Loucy (cell line): Measurements from ENCODE around the gene GRIN3B.

Experiments used
- H2AFZ ChIP-seq: fragments of 200-600 bp; sonication (generic); 2 replicates; pipeline ENCODE4 v1.6.0; 2016; ENCODE audit warnings: antibody characterized with exemption, mild to moderate bottlenecking, low read length, moderate library complexity
- H3F3A ChIP-seq: fragments of 200-600 bp; 2 replicates; pipeline ENCODE4 v1.6.0; 2016; ENCODE audit warnings: antibody characterized with exemption, low read depth, mild to moderate bottlenecking
- H3K27me3 ChIP-seq: fragments of 200-600 bp; sonication (generic); 2 replicates; pipeline ENCODE4 v1.6.1; 2014; ENCODE audit warnings: low read length, mild to moderate bottlenecking; ENCODE audit not compliant: insufficient read depth, poor library complexity, severe bottlenecking
- H3K36me3 ChIP-seq: fragments of 200-600 bp; sonication (generic); 2 replicates; pipeline ENCODE4 v1.6.1; 2016; ENCODE audit warnings: low read length; ENCODE audit not compliant: insufficient read depth
- H3K4me1 ChIP-seq: fragments of 200-600 bp; sonication (generic); 2 replicates; pipeline ENCODE4 v1.5.1; 2014; ENCODE audit warnings: low read length, mild to moderate bottlenecking; ENCODE audit not compliant: insufficient read depth, poor library complexity, severe bottlenecking
- H3K4me2 ChIP-seq: fragments of 200-600 bp; sonication (generic); 2 replicates; pipeline ENCODE4 v1.6.0; 2014; ENCODE audit warnings: antibody characterized with exemption, low read length, low read depth, mild to moderate bottlenecking; ENCODE audit not compliant: poor library complexity, severe bottlenecking
- H3K4me3 ChIP-seq: fragments of 200-600 bp; sonication (generic); 2 replicates; pipeline ENCODE4 v1.5.1; 2014; ENCODE audit warnings: low read length, mild to moderate bottlenecking, mixed read lengths; ENCODE audit not compliant: poor library complexity, severe bottlenecking
- H3K79me2 ChIP-seq: fragments of 200-600 bp; sonication (generic); 2 replicates; pipeline ENCODE4 v1.6.1; 2014; ENCODE audit warnings: low read length; ENCODE audit not compliant: insufficient read depth
- H3K9ac ChIP-seq: fragments of 200-600 bp; sonication (generic); 2 replicates; pipeline ENCODE4 v1.6.0; 2014; ENCODE audit warnings: mild to moderate bottlenecking, low read depth, low read length, moderate library complexity; ENCODE audit not compliant: poor library complexity, severe bottlenecking
- H3K9me2 ChIP-seq: fragments of 200-600 bp; sonication (generic); replicated peaks from 2 replicates; pipeline ENCODE4 v1.6.1; 2016; ENCODE audit warnings: low read depth, low read length, mixed read lengths
- H3K9me3 ChIP-seq: fragments of 200-600 bp; sonication (generic); 2 replicates; pipeline ENCODE4 v1.6.1; 2014; ENCODE audit warnings: mild to moderate bottlenecking, antibody characterized with exemption, low read length, low read depth; ENCODE audit not compliant: insufficient read depth
- H4K20me1 ChIP-seq: fragments of 200-600 bp; sonication (generic); 2 replicates; pipeline ENCODE4 v1.6.0; 2014; ENCODE audit warnings: antibody characterized with exemption, low read length, mild to moderate bottlenecking; ENCODE audit not compliant: insufficient read depth, poor library complexity, severe bottlenecking
- CTCF ChIP-seq: fragments of 200-600 bp; sonication (generic); conservative IDR thresholded peaks from 2 replicates; pipeline ENCODE4 v1.5.1; 2014; ENCODE audit warnings: mild to moderate bottlenecking, antibody characterized with exemption, low read length
- EZH2phosphoT487 ChIP-seq: fragments of 200-600 bp; IDR thresholded peaks from 2 replicates; pipeline ENCODE4 v1.6.1; 2018; ENCODE audit warnings: antibody characterized with exemption, mild to moderate bottlenecking, moderate library complexity, borderline replicate concordance

The GRIN3B gene

DNA sequence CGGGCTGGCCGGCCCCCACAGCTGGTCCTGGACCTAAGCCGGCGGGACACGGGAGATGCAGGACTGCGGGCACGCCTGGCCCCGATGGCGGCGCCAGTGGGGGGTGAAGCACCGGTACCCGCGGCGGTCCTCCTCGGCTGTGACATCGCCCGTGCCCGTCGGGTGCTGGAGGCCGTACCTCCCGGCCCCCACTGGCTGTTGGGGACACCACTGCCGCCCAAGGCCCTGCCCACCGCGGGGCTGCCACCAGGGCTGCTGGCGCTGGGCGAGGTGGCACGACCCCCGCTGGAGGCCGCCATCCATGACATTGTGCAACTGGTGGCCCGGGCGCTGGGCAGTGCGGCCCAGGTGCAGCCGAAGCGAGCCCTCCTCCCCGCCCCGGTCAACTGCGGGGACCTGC, 3.1 kb downstream of the GRIN3B start:
- no peaks in the 10 kb centered on the region for H3K9me2 ChIP-seq
- no peak overlapping the region for H3K4me2 ChIP-seq
- TF ChIP-seq EZH2phosphoT487 (no peak), CTCF (no peak)
- H3K4me1 ChIP-seq, result no peaks in the 10 kb centered on the region
- H3K4me3 ChIP-seq, result no peak overlapping the region
- no peaks in the 10 kb centered on the region for H4K20me1 ChIP-seq
- H3K9me3 ChIP-seq, result no peaks in the 10 kb centered on the region
- H3K36me3 ChIP-seq, result no peaks in the 10 kb centered on the region
- H3K79me2 ChIP-seq, result no peaks in the 10 kb centered on the region
- no peaks in the 10 kb centered on the region for H3K27me3 ChIP-seq
- H2AFZ ChIP-seq, result no peak overlapping the region
- no peaks in the 10 kb centered on the region; the same call in 1 of the 2 replicates for H3F3A ChIP-seq
- no peak overlapping the region for H3K9ac ChIP-seq

- Histone ChIP-seq H3K9me3 (no peaks in the 10 kb centered on the region), H3K4me2 (no peak overlapping the region), H3K4me3 (no peak overlapping the region), H3K9me2 (no peaks in the 10 kb centered on the region), H3F3A (no peaks in the 10 kb centered on the region; the same call in 1 of the 2 replicates), H2AFZ (no peak overlapping the region), H3K27me3 (no peaks in the 10 kb centered on the region), H3K79me2 (no peaks in the 10 kb centered on the region), H3K4me1 (no peaks in the 10 kb centered on the region), H3K9ac (no peak overlapping the region), H3K36me3 (no peaks in the 10 kb centered on the region), H4K20me1 (no peaks in the 10 kb centered on the region)
- TF ChIP-seq EZH2phosphoT487 (no peak), CTCF (no peak)
Measured at GRCh38 chr19:1004204-1004802, 4.1 kb downstream of the GRIN3B start.

GRCh38 chr19:1004803-1005664, 4.8 kb downstream of the GRIN3B start:
- H3K9me2 ChIP-seq, result no peaks in the 10 kb centered on the region
- no peaks in the 10 kb centered on the region for H3K4me1 ChIP-seq
- H3K4me3 ChIP-seq, result no peak overlapping the region
- no peak for TF ChIP-seq EZH2phosphoT487
- TF ChIP-seq CTCF, result no peak
- H3K79me2 ChIP-seq, result no peaks in the 10 kb centered on the region
- H3K27me3 ChIP-seq, result no peaks in the 10 kb centered on the region
- H2AFZ ChIP-seq, result no peak overlapping the region
- H3K9me3 ChIP-seq, result no peaks in the 10 kb centered on the region
- H3K9ac ChIP-seq, result no peak overlapping the region
- H3K36me3 ChIP-seq, result peaks cover 2% of the 10 kb centered on the region; the same call in 1 of the 2 replicates
- H3F3A ChIP-seq, result no peaks in the 10 kb centered on the region
- H4K20me1 ChIP-seq, result no peaks in the 10 kb centered on the region
- no peak overlapping the region for H3K4me2 ChIP-seq
